HG02970 (cell line): ENCODE data around the gene MRPL28.
"Not testable (repeated sequence)": the region's sequence is repeated elsewhere in the genome, so short reads cannot be mapped to it uniquely, and the experiment has no call there.

ENCODE experiments used
- ATAC-seq: cut with Tn5 transposase; IDR thresholded peaks from one replicate; pipeline ENCODE4 v1.9.1; 2021; ENCODE audit warnings: mild to moderate bottlenecking, moderate library complexity, moderate number of reproducible peaks; ENCODE audit not compliant: unreplicated experiment, low FRiP score

MRPL28 gene

DNA sequence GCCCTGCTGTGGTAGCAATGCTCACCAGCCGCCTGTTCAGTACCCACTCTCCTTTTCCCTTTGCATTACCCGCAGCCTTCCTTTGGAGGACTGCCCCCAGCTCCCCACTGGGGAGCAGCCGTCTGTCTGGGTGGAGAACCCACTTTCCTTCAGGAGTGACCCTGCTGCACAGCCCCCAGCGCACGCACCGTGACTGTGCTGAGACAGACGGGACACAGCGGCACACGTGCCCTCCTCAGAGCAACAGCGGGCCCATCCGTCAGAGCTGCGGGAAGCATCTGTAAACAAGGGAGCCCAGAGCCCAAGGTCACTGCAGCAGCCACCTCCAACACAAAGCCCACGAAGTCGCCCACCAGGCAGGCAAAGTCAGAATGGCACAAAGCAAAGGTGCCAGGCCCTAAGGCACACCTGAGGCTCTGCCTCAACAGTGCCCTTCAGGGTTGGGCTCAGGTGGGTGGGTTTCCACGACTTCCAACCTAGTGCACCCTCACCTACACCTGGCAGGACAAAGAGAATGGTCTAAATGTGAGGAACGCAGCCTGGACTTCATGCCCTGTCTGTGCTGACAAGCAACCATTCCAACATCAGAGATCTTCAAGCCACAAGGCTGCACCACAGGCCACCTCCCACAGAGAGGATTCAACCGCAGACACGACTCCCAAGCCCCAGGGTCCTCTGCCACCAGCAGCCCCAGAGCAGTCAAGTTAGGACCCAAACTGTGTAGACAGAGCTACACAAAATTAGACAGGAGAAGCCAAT lies 27.7 kb downstream of the MRPL28 start:
- no peak for ATAC-seq

DNA sequence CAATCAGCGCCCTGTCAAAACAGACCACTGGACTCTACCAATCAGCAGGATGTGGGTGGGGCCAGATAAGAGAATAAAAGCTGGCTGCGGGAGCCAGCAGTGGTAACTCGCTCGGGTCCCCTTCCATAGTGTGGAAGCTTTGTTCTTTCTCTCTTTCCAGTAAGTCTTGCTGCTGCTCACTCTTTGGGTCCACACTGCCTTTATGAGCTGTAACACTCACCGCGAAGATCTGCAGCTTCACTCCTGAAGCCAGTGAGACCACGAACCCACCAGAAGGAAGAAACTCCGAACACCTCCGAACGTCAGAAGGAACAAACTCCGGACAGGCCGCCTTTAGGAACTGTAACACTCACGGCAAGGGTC lies 28.4 kb downstream of the MRPL28 start:
- ATAC-seq: not testable (repeated sequence)

DNA sequence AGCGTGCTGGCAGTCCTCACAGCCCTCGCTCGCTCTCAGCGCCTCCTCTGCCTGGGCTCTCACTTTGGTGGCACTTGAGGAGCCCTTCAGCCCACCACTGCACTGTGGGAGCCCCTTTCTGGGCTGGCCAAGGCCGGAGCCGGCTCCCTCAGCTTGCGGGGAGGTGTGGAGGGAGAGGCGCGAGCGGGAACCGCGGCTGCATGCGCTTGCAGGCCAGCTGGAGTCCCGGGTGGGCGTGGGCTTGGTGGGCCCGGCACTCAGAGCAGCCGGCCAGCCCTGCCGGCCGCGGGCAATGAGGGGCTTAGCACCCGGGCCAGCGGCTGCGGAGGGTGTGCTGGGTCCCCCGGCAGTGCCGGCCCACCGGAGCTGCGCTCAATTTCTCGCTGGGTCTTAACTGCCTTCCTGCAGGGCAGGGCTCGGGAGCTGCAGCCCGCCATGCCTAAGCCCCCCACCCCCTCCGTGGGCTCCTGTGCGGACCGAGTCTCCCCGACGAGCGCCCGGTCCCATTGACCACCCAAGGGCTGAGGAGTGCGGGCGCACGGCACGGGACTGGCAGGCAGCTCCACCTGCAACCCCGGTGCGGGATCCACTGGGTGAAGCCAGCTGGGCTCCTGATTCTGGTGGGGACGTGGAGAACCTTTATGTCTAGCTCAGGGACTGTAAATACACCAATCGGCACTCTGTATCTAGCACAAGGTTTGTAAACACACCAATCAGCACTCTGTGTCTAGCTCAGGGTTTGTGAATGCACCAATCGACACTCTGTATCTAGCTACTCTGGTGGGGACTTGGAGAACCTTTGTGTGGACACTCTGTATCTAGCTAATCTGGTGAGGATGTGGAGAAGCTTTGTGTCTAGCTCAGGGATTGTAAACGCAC lies 29.0 kb downstream of the MRPL28 start:
- not testable (repeated sequence) for ATAC-seq

- no peak for ATAC-seq
These were observed 29.8 kb downstream of the MRPL28 start for GRCh38 chr16:340370-341091.

DNA sequence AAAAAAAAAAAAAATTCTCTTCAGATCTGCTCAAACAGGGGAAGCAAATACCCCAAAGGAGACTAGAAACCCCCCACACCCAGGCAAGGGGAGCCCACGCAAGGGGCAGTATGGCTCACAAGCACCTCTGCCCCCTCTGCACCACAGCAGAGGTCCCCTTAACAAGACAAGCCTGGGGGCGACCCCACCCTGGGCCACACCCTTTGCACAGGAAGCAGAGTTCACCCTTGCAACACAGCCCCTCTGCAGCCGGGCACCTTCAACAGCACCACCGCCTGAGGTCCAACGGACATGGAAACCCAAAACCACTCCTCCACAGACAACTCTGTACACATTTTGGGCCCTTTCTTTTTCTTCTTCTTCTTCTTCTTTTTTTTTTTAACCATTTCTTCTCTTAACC lies 30.7 kb downstream of the MRPL28 start:
- ATAC-seq: no peak

- no peak for ATAC-seq
These were observed 32.3 kb downstream of the MRPL28 start for GRCh38 chr16:337975-338575.

- no peak for ATAC-seq
These were observed 32.9 kb downstream of the MRPL28 start for GRCh38 chr16:337437-337836.

- ATAC-seq: no peak
These were observed 34.1 kb downstream of the MRPL28 start for GRCh38 chr16:336269-336668.

DNA sequence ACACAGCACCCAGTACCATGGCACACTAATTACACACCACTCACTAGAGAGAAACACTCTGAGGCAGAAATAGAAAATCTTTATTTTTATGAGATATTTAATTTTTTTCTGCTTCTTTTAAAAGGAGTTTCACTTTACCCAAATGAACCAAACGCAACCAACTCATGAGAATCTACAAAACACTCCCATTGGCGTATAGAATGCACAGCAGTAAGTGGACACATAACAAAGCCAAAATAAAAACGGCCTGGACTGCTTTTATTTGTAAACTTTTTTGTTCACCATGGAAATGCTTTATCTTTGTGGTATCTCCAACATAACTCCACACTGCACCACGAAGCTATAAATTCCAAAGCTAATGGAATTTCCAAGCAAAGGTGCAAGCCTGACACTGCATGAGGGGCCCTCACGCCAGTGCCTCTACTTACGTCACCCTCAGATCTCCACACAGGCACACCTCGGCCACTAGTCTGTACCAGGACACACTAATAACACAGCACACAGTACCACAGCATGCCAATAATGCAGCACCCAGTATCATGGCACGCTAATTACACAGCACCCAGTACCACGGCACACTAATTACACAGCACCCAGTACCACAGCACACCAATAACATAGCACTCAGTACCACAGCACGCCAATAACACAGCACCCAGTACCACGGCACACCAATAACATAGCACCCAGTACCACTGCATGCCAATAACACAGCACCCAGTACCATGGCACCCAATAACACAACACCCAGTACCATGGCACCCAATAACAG lies 35.3 kb downstream of the MRPL28 start:
- ATAC-seq: not testable (repeated sequence)

- ATAC-seq: not testable (repeated sequence)
These were observed 36.0 kb downstream of the MRPL28 start for GRCh38 chr16:334164-334832.

GRCh38 chr16:333406-334094 lies 36.8 kb downstream of the MRPL28 start:
- no peak for ATAC-seq

GRCh38 chr16:331181-331814 lies 39.0 kb downstream of the MRPL28 start:
- not testable (repeated sequence) for ATAC-seq

DNA sequence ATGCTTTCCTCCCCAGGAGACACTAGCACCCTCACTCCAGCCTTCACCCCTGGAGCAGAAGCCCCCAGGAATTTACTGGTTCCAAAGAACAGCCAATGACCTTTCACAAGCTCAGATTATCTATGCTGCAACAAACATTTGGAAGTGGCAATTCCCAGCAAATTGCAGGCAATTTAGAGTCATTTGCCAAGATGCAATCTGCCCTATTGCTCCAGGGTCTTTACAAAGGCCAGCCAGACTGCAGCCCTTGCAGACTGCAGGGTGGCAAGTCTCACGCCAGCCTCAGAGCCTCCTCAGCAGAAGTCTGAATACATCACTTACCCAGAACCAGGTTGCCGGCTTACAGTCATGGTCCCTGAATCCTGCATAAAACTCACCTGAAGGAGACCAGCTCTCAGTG lies 39.6 kb downstream of the MRPL28 start:
- no peak for ATAC-seq

GRCh38 chr16:325375-326145 lies 44.8 kb downstream of the MRPL28 start:
- no peak for ATAC-seq

DNA sequence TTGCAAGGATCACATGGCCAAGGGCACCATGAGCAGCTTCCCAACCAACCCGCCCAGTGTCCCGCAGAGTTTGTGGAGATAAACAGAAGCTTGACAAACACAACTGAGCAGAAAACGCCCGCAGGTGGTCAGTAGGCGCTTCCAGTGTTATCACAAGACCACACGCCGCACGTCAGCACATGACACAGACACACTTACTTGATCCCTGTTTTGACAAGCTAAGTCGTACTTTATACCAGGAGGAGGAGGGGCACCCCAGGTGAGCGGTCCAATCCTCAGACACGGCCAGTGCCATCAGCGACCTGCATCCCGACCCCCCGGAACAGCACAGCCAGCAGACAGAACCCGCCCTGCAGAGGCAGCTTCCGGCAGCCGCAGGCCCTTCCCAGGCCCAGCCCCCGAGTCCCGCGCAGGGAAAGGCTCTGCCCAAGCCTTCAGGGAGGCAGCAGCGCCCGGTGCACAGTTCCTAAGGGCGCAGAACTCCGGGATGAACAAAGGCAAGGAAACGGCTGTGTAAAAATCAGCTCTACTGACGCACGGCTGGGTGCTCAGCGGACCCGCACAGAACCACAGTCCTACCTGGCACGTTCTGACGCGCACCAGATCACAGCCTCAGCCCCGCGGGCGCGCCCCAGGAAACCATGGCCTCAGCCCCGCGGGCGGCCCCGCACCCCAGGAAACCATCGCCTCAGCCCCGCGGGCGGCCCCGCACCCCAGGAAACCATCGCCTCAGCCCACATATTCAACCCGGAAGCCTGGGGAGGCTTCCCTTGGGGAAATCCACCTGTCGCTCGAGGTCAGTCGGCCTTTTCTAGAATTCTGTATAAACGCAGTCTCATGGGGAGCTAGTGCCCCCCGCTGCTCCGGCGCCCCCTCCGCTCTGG lies 45.6 kb downstream of the MRPL28 start:
- ATAC-seq: no peak

DNA sequence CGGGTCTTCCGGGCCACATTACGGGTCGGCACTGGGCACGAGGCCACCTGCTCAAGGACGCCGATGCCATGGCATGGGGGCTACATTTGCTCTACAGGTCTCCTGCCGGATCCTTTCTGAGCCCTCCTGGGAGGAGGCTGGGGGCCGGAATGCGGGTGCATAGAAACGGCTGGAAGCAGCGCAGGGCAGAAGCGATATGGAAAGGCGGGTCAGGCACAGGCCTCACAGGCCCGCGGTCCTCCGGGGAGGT lies 46.2 kb downstream of the MRPL28 start:
- no peak for ATAC-seq
